OCI-LY1 (cell line): Measurements from ENCODE around the gene SLIT3.

Source experiments
- H2AFZ ChIP-seq: fragments of 200-600 bp; sonication (generic), shearing (Covaris generic); 2 replicates; pipeline ENCODE4 v1.6.0; 2014; ENCODE audit warnings: antibody characterized with exemption, mild to moderate bottlenecking, low read length
- H3F3A ChIP-seq: fragments of 200-600 bp; sonication (generic), shearing (Covaris generic); 2 replicates; pipeline ENCODE4 v1.6.0; 2014; ENCODE audit warnings: mild to moderate bottlenecking, antibody characterized with exemption, low read length, moderate library complexity; ENCODE audit not compliant: insufficient read depth
- H3K27ac ChIP-seq: fragments of 200-600 bp; sonication (generic); 2 replicates; pipeline ENCODE4 v1.5.1; 2014; ENCODE audit warnings: low read length, mixed run types, mild to moderate bottlenecking, low read depth; ENCODE audit not compliant: poor library complexity, severe bottlenecking
- H3K27me3 ChIP-seq: fragments of 200-600 bp; sonication (generic); 2 replicates; pipeline ENCODE4 v1.6.0; 2014; ENCODE audit warnings: antibody characterized with exemption, mild to moderate bottlenecking, low read length, moderate library complexity; ENCODE audit not compliant: insufficient read depth
- H3K36me3 ChIP-seq: fragments of 200-600 bp; sonication (generic); 2 replicates; pipeline ENCODE4 v1.6.1; 2014; ENCODE audit warnings: mild to moderate bottlenecking, antibody characterized with exemption, low read length, moderate library complexity, mixed read lengths; ENCODE audit not compliant: insufficient read depth
- H3K4me1 ChIP-seq: fragments of 200-600 bp; sonication (generic); 2 replicates; pipeline ENCODE4 v1.5.1; 2014; ENCODE audit warnings: mild to moderate bottlenecking, low read length, moderate library complexity; ENCODE audit not compliant: insufficient read depth, severe bottlenecking
- H3K4me2 ChIP-seq: fragments of 200-600 bp; sonication (generic), shearing (Covaris generic); 2 replicates; pipeline ENCODE4 v1.6.1; 2014; ENCODE audit warnings: low read length
- H3K4me3 ChIP-seq: fragments of 200-600 bp; sonication (generic); 2 replicates; pipeline ENCODE4 v1.5.1; 2014; ENCODE audit warnings: low read length, low read depth, mild to moderate bottlenecking, mixed read lengths; ENCODE audit not compliant: poor library complexity, severe bottlenecking
- H3K79me2 ChIP-seq: fragments of 200-600 bp; shearing (Covaris generic); 2 replicates; pipeline ENCODE4 v1.6.1; 2016; ENCODE audit warnings: mixed run types, low read length, mixed read lengths; ENCODE audit not compliant: insufficient read depth
- H3K9ac ChIP-seq: fragments of 200-600 bp; sonication (generic), shearing (Covaris generic); 2 replicates; pipeline ENCODE4 v1.6.1; 2014; ENCODE audit warnings: mild to moderate bottlenecking, low read length, mixed read lengths
- H3K9me2 ChIP-seq: fragments of 200-600 bp; sonication (generic), shearing (Covaris generic); 2 replicates; pipeline ENCODE4 v1.6.1; 2014; ENCODE audit warnings: low read depth, mild to moderate bottlenecking, low read length, mixed read lengths
- H3K9me3 ChIP-seq: fragments of 200-600 bp; shearing (Covaris generic); 2 replicates; pipeline ENCODE4 v1.6.1; 2014; ENCODE audit warnings: low read length, mixed read lengths
- H4K20me1 ChIP-seq: fragments of 200-600 bp; sonication (generic), shearing (Covaris generic); 2 replicates; pipeline ENCODE4 v1.6.0; 2016; ENCODE audit warnings: mild to moderate bottlenecking, low read length; ENCODE audit not compliant: insufficient read depth
- CTCF ChIP-seq: fragments of 200-600 bp; sonication (generic), shearing (Covaris generic); IDR thresholded peaks from 2 replicates; pipeline ENCODE4 v1.5.1; 2017; ENCODE audit warnings: mild to moderate bottlenecking, antibody characterized with exemption, low read length, moderate library complexity, mixed read lengths
- EZH2 ChIP-seq: fragments of 200-600 bp; sonication (generic), shearing (Covaris generic); IDR thresholded peaks from 2 replicates; pipeline ENCODE4 v1.8.0; 2017; ENCODE audit warnings: borderline replicate concordance, mixed run types, mild to moderate bottlenecking, antibody characterized with exemption, low read length, moderate library complexity, mixed read lengths

Gene SLIT3

DNA sequence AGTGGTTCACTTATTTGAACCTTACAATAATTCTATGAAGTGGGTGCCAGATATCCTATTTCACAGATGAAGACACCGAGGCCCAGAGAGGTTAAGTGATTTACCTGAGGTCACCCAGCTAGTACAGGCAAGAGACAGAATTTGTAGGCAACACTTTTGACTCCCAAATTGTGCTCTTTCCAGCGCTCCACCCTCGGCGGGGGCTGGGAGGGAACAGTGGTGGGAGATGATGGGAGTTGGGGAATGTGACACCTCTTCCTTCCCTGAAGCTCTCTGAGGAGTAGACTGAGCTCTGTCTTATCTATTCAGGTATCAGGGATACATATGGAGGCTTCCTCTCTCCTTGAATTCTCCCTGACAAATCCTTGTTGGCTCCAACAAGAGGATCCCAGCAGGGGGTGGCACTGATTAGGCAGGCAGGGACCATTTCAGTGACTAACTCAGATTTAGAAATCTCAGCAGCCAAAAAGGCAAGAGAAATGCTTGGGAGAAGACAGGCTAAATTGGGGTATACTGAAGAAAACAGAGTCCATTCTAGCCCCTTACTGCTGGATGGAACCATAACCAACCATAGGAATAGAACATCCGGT is 626.0 kb downstream of the SLIT3 start:
- H3K9me2 ChIP-seq: no peaks in the 10 kb centered on the region
- no peaks in the 10 kb centered on the region for H3K79me2 ChIP-seq
- H2AFZ ChIP-seq: no peak overlapping the region
- no peak overlapping the region for H3K9ac ChIP-seq
- H3K9me3 ChIP-seq: no peaks in the 10 kb centered on the region
- no peaks in the 10 kb centered on the region for H3F3A ChIP-seq
- no peaks in the 10 kb centered on the region for H3K36me3 ChIP-seq
- no peak overlapping the region for H3K27ac ChIP-seq
- no peaks in the 10 kb centered on the region for H3K4me1 ChIP-seq
- no peak overlapping the region for H3K4me3 ChIP-seq
- no peak overlapping the region for H3K4me2 ChIP-seq
- no peak for TF ChIP-seq EZH2
- TF ChIP-seq CTCF: no peak
- H4K20me1 ChIP-seq: no peaks in the 10 kb centered on the region
- H3K27me3 ChIP-seq: 0 out of 2 replicates have a peak, but pooled peaks cover 2% of the 10 kb centered on the region

GRCh38 chr5:168672888-168673287 is 628.1 kb downstream of the SLIT3 start:
- Histone ChIP-seq H3K36me3 (no peaks in the 10 kb centered on the region), H3K9ac (no peak overlapping the region), H3K4me2 (no peak overlapping the region), H3K79me2 (no peaks in the 10 kb centered on the region), H3F3A (no peaks in the 10 kb centered on the region), H3K27me3 (0 out of 2 replicates have a peak, but pooled peaks cover 2% of the 10 kb centered on the region), H2AFZ (no peak overlapping the region), H3K4me1 (no peaks in the 10 kb centered on the region), H3K9me2 (no peaks in the 10 kb centered on the region), H4K20me1 (no peaks in the 10 kb centered on the region), H3K9me3 (no peaks in the 10 kb centered on the region), H3K4me3 (no peak overlapping the region), H3K27ac (no peak overlapping the region)
- TF ChIP-seq EZH2: no peak
- TF ChIP-seq CTCF: no peak

- TF ChIP-seq EZH2: no peak
- no peak for TF ChIP-seq CTCF
- Histone ChIP-seq H3K36me3 (no peaks in the 10 kb centered on the region), H3K27ac (no peak overlapping the region), H3K4me1 (no peaks in the 10 kb centered on the region), H3K4me3 (no peak overlapping the region), H4K20me1 (no peaks in the 10 kb centered on the region), H3F3A (no peaks in the 10 kb centered on the region), H3K9me2 (no peaks in the 10 kb centered on the region), H3K27me3 (0 out of 2 replicates have a peak, but pooled peaks cover 2% of the 10 kb centered on the region), H3K9me3 (no peaks in the 10 kb centered on the region), H3K9ac (no peak overlapping the region), H3K79me2 (no peaks in the 10 kb centered on the region), H3K4me2 (no peak overlapping the region), H2AFZ (no peak overlapping the region)
These were observed 628.9 kb downstream of the SLIT3 start for GRCh38 chr5:168672016-168672415.
